ENCODE data around the gene PSMB9.

PSMB9 gene

GRCh38 chr6:32858194-32858593 lies 4.2 kb downstream of the PSMB9 start:
- no peak for TF ChIP-seq TEAD4 (IDR thresholded peaks at IDR 0.05)
- no peak for TF ChIP-seq MAX (IDR thresholded peaks at IDR 0.05)
- no peak for TF ChIP-seq NFIC (IDR thresholded peaks at IDR 0.05)
- TF ChIP-seq EGR1 (IDR thresholded peaks at IDR 0.05): no peak
- TF ChIP-seq ZBTB7A (IDR thresholded peaks at IDR 0.05; ENCODE audit: low read depth): no peak
- no peak for TF ChIP-seq RAD21 (IDR thresholded peaks at IDR 0.05; ENCODE audit: low read depth)
- no peak for TF ChIP-seq TCF12 (IDR thresholded peaks at IDR 0.05; ENCODE audit: low read depth)
- no peak for TF ChIP-seq FOXM1 (IDR thresholded peaks at IDR 0.05; ENCODE audit: borderline replicate concordance, low read depth)
- no peak for TF ChIP-seq CEBPB (IDR thresholded peaks at IDR 0.05)
- no peak for TF ChIP-seq YY1 (IDR thresholded peaks at IDR 0.05; ENCODE audit: low read depth)
- no peak for TF ChIP-seq EP300 (IDR thresholded peaks at IDR 0.05; ENCODE audit: borderline replicate concordance)
- no peak for TF ChIP-seq CREB1 (IDR thresholded peaks at IDR 0.05; ENCODE audit: low read depth)

GRCh38 chr6:32860674-32861073 lies 6.7 kb downstream of the PSMB9 start:
- no peak for TF ChIP-seq CEBPB (IDR thresholded peaks at IDR 0.05)
- no peak for TF ChIP-seq TEAD4 (IDR thresholded peaks at IDR 0.05)
- TF ChIP-seq EP300 (IDR thresholded peaks at IDR 0.05; ENCODE audit: borderline replicate concordance): no peak
- TF ChIP-seq TAF1 (IDR thresholded peaks at IDR 0.05; ENCODE audit: low read depth): no peak
- TF ChIP-seq EGR1 (IDR thresholded peaks at IDR 0.05): no peak
- TF ChIP-seq NFIC (IDR thresholded peaks at IDR 0.05): no peak
- no peak for TF ChIP-seq USF1 (IDR thresholded peaks at IDR 0.05)

GRCh38 chr6:32862725-32863124 lies 8.7 kb downstream of the PSMB9 start:
- no peak for TF ChIP-seq USF1 (IDR thresholded peaks at IDR 0.05)
- TF ChIP-seq REST (IDR thresholded peaks at IDR 0.05; ENCODE audit: low read depth): no peak
- no peak for TF ChIP-seq YY1 (IDR thresholded peaks at IDR 0.05; ENCODE audit: low read depth)
- no peak for TF ChIP-seq NFIC (IDR thresholded peaks at IDR 0.05)
- TF ChIP-seq FOXM1 (IDR thresholded peaks at IDR 0.05; ENCODE audit: borderline replicate concordance, low read depth): no peak
- no peak for TF ChIP-seq CREB1 (IDR thresholded peaks at IDR 0.05; ENCODE audit: low read depth)
- TF ChIP-seq MAX (IDR thresholded peaks at IDR 0.05): no peak
- TF ChIP-seq CEBPB (IDR thresholded peaks at IDR 0.05): no peak
- TF ChIP-seq TEAD4 (IDR thresholded peaks at IDR 0.05): no peak
- no peak for TF ChIP-seq TAF1 (IDR thresholded peaks at IDR 0.05; ENCODE audit: low read depth)
- no peak for TF ChIP-seq TCF12 (IDR thresholded peaks at IDR 0.05; ENCODE audit: low read depth)
- TF ChIP-seq ZBTB7A (IDR thresholded peaks at IDR 0.05; ENCODE audit: low read depth): no peak
- TF ChIP-seq EP300 (IDR thresholded peaks at IDR 0.05; ENCODE audit: borderline replicate concordance): no peak
- no peak for TF ChIP-seq RAD21 (IDR thresholded peaks at IDR 0.05; ENCODE audit: low read depth)
- TF ChIP-seq EGR1 (IDR thresholded peaks at IDR 0.05): no peak

GRCh38 chr6:32865724-32866443 lies 11.9 kb downstream of the PSMB9 start:
- no peak for TF ChIP-seq EP300 (IDR thresholded peaks at IDR 0.05; ENCODE audit: borderline replicate concordance)
- no peak for TF ChIP-seq REST (IDR thresholded peaks at IDR 0.05; ENCODE audit: low read depth)
- no peak for TF ChIP-seq CEBPB (IDR thresholded peaks at IDR 0.05)
- no peak for TF ChIP-seq TEAD4 (IDR thresholded peaks at IDR 0.05)
- TF ChIP-seq ZBTB7A (IDR thresholded peaks at IDR 0.05; ENCODE audit: low read depth): no peak
- TF ChIP-seq MAX (IDR thresholded peaks at IDR 0.05): no peak
- no peak for TF ChIP-seq FOXM1 (IDR thresholded peaks at IDR 0.05; ENCODE audit: borderline replicate concordance, low read depth)
- TF ChIP-seq USF1 (IDR thresholded peaks at IDR 0.05): no peak
- TF ChIP-seq TCF12 (IDR thresholded peaks at IDR 0.05; ENCODE audit: low read depth): no peak
- TF ChIP-seq RAD21 (IDR thresholded peaks at IDR 0.05; ENCODE audit: low read depth): no peak
- TF ChIP-seq CREB1 (IDR thresholded peaks at IDR 0.05; ENCODE audit: low read depth): no peak
- TF ChIP-seq YY1 (IDR thresholded peaks at IDR 0.05; ENCODE audit: low read depth): no peak

GRCh38 chr6:32867022-32867477 lies 13.1 kb downstream of the PSMB9 start:
- TF ChIP-seq MAX (IDR thresholded peaks at IDR 0.05) (no peak), YY1 (IDR thresholded peaks at IDR 0.05; ENCODE audit: low read depth) (no peak), REST (IDR thresholded peaks at IDR 0.05; ENCODE audit: low read depth) (no peak), RAD21 (IDR thresholded peaks at IDR 0.05; ENCODE audit: low read depth) (no peak), EP300 (IDR thresholded peaks at IDR 0.05; ENCODE audit: borderline replicate concordance) (no peak), NFIC (IDR thresholded peaks at IDR 0.05) (no peak), TAF1 (IDR thresholded peaks at IDR 0.05; ENCODE audit: low read depth) (no peak), CREB1 (IDR thresholded peaks at IDR 0.05; ENCODE audit: low read depth) (no peak), CEBPB (IDR thresholded peaks at IDR 0.05) (no peak), ZBTB7A (IDR thresholded peaks at IDR 0.05; ENCODE audit: low read depth) (no peak), FOXM1 (IDR thresholded peaks at IDR 0.05; ENCODE audit: borderline replicate concordance, low read depth) (no peak), TEAD4 (IDR thresholded peaks at IDR 0.05) (no peak), TCF12 (IDR thresholded peaks at IDR 0.05; ENCODE audit: low read depth) (no peak)
